T-helper 22 cell (primary cell): Measurements from ENCODE around the gene CDC34.

ENCODE experiments used
- DNase-seq: peaks from one replicate; pipeline ENCODE4 v3.0.0-alpha.2; 2020; ENCODE audit warnings: low read depth

Gene CDC34

DNA sequence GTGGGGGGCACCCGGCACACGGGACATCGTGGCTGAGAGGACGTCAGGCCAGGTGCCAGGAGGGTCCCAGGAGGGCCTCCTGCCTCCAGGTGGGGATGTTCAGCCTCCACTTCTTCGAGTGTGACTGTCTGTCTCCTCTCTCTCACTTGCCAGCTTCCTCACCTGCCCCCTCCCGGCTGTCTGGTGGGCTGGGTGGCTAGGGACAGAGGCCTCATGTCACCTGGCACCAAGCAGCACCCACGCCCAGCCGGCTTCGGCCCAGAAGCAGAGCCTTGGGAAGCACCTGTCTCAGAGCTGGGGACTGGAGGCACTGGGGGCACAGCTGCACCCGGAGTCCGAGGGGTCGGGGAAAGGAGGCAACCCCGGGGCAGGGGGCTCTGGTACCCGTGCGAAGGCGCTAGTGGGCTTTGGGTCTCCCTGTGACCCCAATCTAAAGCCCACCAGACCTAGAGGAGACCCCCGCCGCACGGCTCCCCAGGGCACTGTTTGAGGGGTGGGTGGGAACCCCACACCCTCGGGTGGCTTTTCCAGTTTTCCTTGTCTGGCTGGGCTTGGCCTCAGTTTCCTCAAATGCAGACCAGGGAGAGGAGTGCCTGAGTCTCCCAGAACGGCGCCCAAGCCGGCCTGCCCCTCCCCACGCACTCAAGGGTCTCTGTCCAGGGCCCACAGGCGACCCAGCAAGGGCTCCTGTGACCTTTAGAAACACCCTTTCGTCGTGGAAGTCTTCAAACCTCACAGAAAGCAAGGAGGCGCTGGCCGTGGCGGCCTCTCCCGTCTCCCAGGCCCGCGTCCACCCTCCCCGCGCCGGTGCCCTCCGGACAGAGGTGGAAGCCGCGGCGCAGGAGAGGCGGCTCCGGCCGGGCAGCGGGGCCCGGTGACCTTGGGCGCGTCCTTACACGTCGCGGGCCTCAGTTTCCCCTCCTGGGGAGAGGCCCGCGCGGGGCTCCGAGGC is 57.5 kb downstream of the CDC34 start:
- DNase-seq: no peak

DNA sequence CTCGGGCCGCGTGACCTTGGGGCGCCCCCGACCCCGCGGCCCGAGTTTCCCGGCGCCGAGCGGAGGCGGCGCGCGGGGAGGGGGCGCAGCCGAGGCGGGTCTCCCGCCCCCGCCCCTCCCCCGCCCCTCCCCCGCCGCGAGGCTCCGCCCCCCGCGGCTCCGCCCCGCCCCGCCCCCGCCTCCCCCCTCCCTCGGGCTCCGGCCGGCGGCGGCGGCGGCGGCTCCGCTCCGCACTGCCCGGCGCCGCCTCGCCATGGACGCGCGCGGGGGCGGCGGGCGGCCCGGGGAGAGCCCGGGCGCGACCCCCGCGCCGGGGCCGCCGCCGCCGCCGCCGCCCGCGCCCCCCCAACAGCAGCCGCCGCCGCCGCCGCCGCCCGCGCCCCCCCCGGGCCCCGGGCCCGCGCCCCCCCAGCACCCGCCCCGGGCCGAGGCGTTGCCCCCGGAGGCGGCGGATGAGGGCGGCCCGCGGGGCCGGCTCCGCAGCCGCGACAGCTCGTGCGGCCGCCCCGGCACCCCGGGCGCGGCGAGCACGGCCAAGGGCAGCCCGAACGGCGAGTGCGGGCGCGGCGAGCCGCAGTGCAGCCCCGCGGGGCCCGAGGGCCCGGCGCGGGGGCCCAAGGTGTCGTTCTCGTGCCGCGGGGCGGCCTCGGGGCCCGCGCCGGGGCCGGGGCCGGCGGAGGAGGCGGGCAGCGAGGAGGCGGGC is 58.3 kb downstream of the CDC34 start, which contains the start of gene HCN2:
Gene HCN2, plus strand, starts transcription at position 189 of the 703 bp plus-strand sequence. Its CDS starts 65 bp downstream, at position 254.
- no peak for DNase-seq

DNA sequence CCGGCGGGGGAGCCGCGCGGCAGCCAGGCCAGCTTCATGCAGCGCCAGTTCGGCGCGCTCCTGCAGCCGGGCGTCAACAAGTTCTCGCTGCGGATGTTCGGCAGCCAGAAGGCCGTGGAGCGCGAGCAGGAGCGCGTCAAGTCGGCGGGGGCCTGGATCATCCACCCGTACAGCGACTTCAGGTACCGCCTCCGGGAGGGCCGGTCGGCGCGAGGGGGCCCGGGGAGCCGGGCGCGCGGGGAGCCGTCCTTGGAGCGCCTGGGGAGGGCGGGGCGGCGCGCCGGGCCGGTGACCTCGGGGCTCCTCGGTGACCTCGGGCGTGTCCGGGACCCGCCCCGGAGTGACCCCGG is 58.8 kb downstream of the CDC34 start:
- no peak for DNase-seq

DNA sequence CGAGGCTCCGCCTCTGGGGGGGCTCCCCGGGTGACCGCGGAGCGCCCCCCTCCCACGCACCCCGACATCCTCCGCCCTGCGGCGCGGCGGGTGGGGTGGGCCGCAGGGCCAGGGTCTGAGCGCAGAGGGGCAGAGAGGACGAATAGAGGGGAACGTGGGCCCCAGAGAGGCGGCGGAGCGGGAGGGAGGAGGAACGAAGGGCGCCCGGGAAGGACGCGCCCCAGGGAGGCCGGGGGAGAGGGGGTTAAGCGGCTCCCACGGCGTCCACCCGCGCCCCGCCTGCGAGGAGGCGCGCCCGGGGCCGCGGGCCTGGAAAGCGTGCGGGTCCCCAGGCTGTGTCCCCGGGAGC is 59.2 kb downstream of the CDC34 start:
- DNase-seq: no peak

DNA sequence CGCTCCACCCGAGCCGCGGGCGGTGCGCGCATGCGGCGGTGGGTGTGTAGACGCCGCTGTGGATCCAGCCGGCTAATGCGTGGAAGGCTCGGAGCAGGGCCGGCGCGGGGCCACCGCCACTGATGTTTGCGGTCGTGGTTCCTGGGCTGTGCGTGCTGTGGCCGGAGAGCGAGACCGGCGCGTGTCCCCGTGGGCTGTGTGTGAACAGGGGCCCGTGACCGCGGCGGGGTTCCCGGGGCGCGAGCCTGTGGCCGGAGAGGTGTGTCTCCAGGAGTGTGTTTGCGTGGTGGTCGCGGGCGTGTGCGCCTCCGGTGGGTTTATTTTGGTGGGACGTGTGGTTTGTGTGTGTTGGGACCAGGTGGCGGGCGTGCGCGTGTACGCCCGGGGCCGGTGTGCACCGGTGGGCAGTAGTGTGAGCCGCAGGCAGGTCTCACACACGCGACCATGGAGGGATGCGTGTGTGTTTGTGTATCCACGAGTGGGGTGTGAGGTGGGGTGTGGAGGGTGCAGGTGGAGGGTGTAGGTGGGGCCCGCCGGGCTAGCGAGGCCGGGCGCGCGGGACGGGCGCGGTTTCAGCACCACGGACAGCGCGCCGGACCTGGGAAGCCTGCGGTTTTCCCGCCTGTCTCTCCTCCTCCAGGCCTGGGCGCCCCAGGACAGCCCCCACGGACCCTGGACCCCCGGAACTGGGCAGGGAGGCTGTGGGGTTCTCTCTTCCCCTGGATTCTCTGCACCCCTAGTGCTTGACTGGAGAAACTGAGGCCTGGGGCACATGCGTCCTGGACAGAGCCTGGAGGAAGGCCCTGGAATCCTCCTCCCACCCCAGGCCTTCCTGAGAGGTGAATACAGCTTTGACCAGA is 59.8 kb downstream of the CDC34 start:
- no peak for DNase-seq
